H1 (cell line): Measurements from ENCODE around the gene PDZRN3. TPM values are rescaled to one million over a fixed set of nuclear protein-coding genes. Genes with fewer than 3 reads are reported as not detected.

Source experiments
- CTCF ChIA-PET: fragments of 300-600 bp; sonication (Branson Sonifier 250); formaldehyde crosslinking; loops from one replicate; lab custom pipeline; 2021; ENCODE audit not compliant: partially characterized antibody; lab: Charles Lee
- POLR2A ChIA-PET: fragments of 300-600 bp; sonication (Branson Sonifier 250); formaldehyde crosslinking; loops from one replicate; lab custom pipeline; 2021; ENCODE audit warnings: inconsistent platforms; ENCODE audit not compliant: partially characterized antibody; lab: Charles Lee
- DNase-seq, 2 experiments: peaks; one replicate each; pipeline versions ENCODE4 v3.0.0 to v3.0.0-alpha.2; 2010 to 2022; ENCODE audit warnings: low spot score in 2 of 2, low read depth in 1 of 2, mixed read lengths in 1 of 2
- FAIRE-seq: peaks from 2 replicates; lab custom pipeline; 2011; peaks lifted over from hg19 to GRCh38; lab: Jason Lieb, UNC
- H2AFZ ChIP-seq: 2 replicates; pipeline ENCODE4 v1.8.1; 2012; ENCODE audit warnings: low read length, inconsistent platforms
- H2AK5ac ChIP-seq: 2 replicates; pipeline ENCODE4 v1.6.1; 2013; ENCODE audit warnings: low read depth, low read length
- H2BK120ac ChIP-seq: replicated peaks from 2 replicates; pipeline ENCODE3; 2013; ENCODE audit warnings: low read depth, low read length, inconsistent platforms
- H2BK12ac ChIP-seq: 2 replicates; pipeline ENCODE4 v1.6.1; 2013; ENCODE audit warnings: low read depth, low read length
- H2BK15ac ChIP-seq: 2 replicates; pipeline ENCODE4 v1.6.1; 2013; ENCODE audit warnings: low read length
- H2BK20ac ChIP-seq: 2 replicates; pipeline ENCODE4 v1.6.1; 2013; ENCODE audit warnings: low read length
- H2BK5ac ChIP-seq: 2 replicates; pipeline ENCODE4 v1.6.1; 2013; ENCODE audit warnings: low read depth, low read length
- H3K14ac ChIP-seq: 2 replicates; pipeline ENCODE4 v1.6.1; 2013; ENCODE audit warnings: inconsistent platforms; ENCODE audit not compliant: insufficient read length
- H3K18ac ChIP-seq: 2 replicates; pipeline ENCODE4 v1.6.1; 2013; ENCODE audit warnings: low read length; ENCODE audit errors: extremely low read depth
- H3K23ac ChIP-seq: 2 replicates; pipeline ENCODE4 v1.6.1; 2013; ENCODE audit warnings: inconsistent platforms; ENCODE audit not compliant: insufficient read length
- H3K23me2 ChIP-seq: 2 replicates; pipeline ENCODE4 v1.6.1; 2013; ENCODE audit warnings: low read depth, low read length
- H3K27ac ChIP-seq: 2 replicates; pipeline ENCODE4 v1.6.1; 2011; ENCODE audit warnings: low read depth, low read length, inconsistent platforms
- H3K27me3 ChIP-seq, 4 experiments: replicated peaks in 1 of 4; 1 replicate in 1 of 4; 2 replicates in 3 of 4; pipeline versions ENCODE4 v1.6.1 to v1.8.1; 2011 to 2013; ENCODE audit warnings: low read length in 3 of 4, mild to moderate bottlenecking in 3 of 4, inconsistent platforms in 2 of 4, mixed read lengths in 2 of 4, moderate library complexity in 1 of 4; ENCODE audit not compliant: control insufficient read depth in 3 of 4, insufficient read depth in 3 of 4; ENCODE audit errors: extremely low read depth in 1 of 4
- H3K36me3 ChIP-seq, 4 experiments: 2 replicates each; pipeline versions ENCODE4 v1.6.1 to v1.8.1; 2011 to 2013; ENCODE audit warnings: mild to moderate bottlenecking in 4 of 4, low read length in 3 of 4, moderate library complexity in 2 of 4, control low read depth in 1 of 4, inconsistent platforms in 1 of 4; ENCODE audit not compliant: insufficient read depth in 4 of 4, control insufficient read depth in 2 of 4
- H3K4ac ChIP-seq: replicated peaks from 2 replicates; pipeline ENCODE3; 2013; ENCODE audit warnings: low read length, low read depth, mixed read lengths, inconsistent platforms; ENCODE audit not compliant: insufficient read length
- H3K4me1 ChIP-seq, 4 experiments: replicated peaks in 1 of 4; 1 replicate in 1 of 4; 2 replicates in 3 of 4; pipeline versions ENCODE4 v1.6.1 to v1.8.1; 2011 to 2013; ENCODE audit warnings: low read length in 3 of 4, inconsistent platforms in 2 of 4, mixed read lengths in 1 of 4; ENCODE audit not compliant: insufficient read depth in 4 of 4, control insufficient read depth in 3 of 4
- H3K4me2 ChIP-seq, 2 experiments: 2 replicates each; pipeline versions ENCODE4 v1.6.1 to v1.8.1; 2011 to 2013; ENCODE audit warnings: low read depth in 2 of 2, low read length in 2 of 2, control low read depth in 1 of 2, inconsistent platforms in 1 of 2, mild to moderate bottlenecking in 1 of 2; ENCODE audit not compliant: insufficient read depth in 1 of 2
- H3K4me3 ChIP-seq, 4 experiments: fragments of 200-600, 300-600 bp in 1 of 4; sonication (generic), shearing (Covaris generic), sonication (Bioruptor Twin) in 1 of 4; 2 replicates each; pipeline versions ENCODE4 v1.5.1 to v1.8.1; 2011 to 2016; ENCODE audit warnings: low read length in 4 of 4, low read depth in 3 of 4, control low read depth in 2 of 4, inconsistent platforms in 2 of 4, mild to moderate bottlenecking in 2 of 4, mixed read lengths in 1 of 4, moderate library complexity in 1 of 4; ENCODE audit not compliant: insufficient read depth in 2 of 4; ENCODE audit errors: extremely low read depth in 1 of 4
- H3K56ac ChIP-seq: replicated peaks from 2 replicates; pipeline ENCODE3; 2013; ENCODE audit warnings: low read depth, mild to moderate bottlenecking, mixed read lengths, low read length, inconsistent platforms; ENCODE audit not compliant: insufficient read length
- H3K79me1 ChIP-seq: 2 replicates; pipeline ENCODE4 v1.6.1; 2013; ENCODE audit warnings: low read depth, low read length, control low read depth
- H3K79me2 ChIP-seq, 2 experiments: 2 replicates each; pipeline versions ENCODE4 v1.6.1 to v1.8.1; 2012 to 2013; ENCODE audit warnings: low read length in 2 of 2, mild to moderate bottlenecking in 2 of 2, inconsistent platforms in 1 of 2; ENCODE audit not compliant: insufficient read depth in 2 of 2, control insufficient read depth in 1 of 2
- H3K9ac ChIP-seq, 4 experiments: replicated peaks in 1 of 4; 1 replicate in 1 of 4; 2 replicates in 3 of 4; pipeline versions ENCODE4 v1.6.1 to v1.8.1; 2011 to 2013; ENCODE audit warnings: low read depth in 3 of 4, low read length in 3 of 4, control low read depth in 2 of 4, mild to moderate bottlenecking in 2 of 4, moderate library complexity in 2 of 4, inconsistent platforms in 1 of 4; ENCODE audit errors: extremely low read depth in 1 of 4
- H3K9me3 ChIP-seq, 2 experiments: 2 replicates each; pipeline versions ENCODE4 v1.6.1 to v1.8.1; 2012 to 2013; ENCODE audit warnings: mild to moderate bottlenecking in 2 of 2, moderate library complexity in 2 of 2, control low read depth in 1 of 2, inconsistent platforms in 1 of 2, low read depth in 1 of 2, low read length in 1 of 2, mixed read lengths in 1 of 2; ENCODE audit not compliant: insufficient read depth in 2 of 2
- H4K20me1 ChIP-seq, 2 experiments: replicated peaks in 1 of 2; 2 replicates each; pipeline versions ENCODE3 to v1.8.1; 2011 to 2013; ENCODE audit warnings: inconsistent platforms in 2 of 2, low read length in 2 of 2, mild to moderate bottlenecking in 1 of 2; ENCODE audit not compliant: insufficient read depth in 2 of 2, control insufficient read depth in 1 of 2
- H4K5ac ChIP-seq: 2 replicates; pipeline ENCODE4 v1.6.1; 2013; ENCODE audit warnings: low read length, low read depth, mixed read lengths, inconsistent platforms; ENCODE audit not compliant: insufficient read length
- H4K8ac ChIP-seq: 2 replicates; pipeline ENCODE4 v1.8.0; 2013; ENCODE audit warnings: mild to moderate bottlenecking, moderate library complexity, low read length, inconsistent platforms; ENCODE audit not compliant: insufficient read depth; ENCODE audit errors: extremely low read depth
- H4K91ac ChIP-seq: replicated peaks from 2 replicates; pipeline ENCODE3; 2013; ENCODE audit warnings: low read length, mixed read lengths, inconsistent platforms; ENCODE audit not compliant: insufficient read length
- ATF2 ChIP-seq: IDR thresholded peaks from 2 replicates; pipeline ENCODE4 v1.6.1; 2012; ENCODE audit warnings: low read length, inconsistent platforms
- CBX5 ChIP-seq: fragments of 300-800, 300-1000 bp; sonication (generic); IDR thresholded peaks from 2 replicates; pipeline ENCODE4 v1.7.1; 2016; ENCODE audit warnings: antibody characterized with exemption, low read length, low read depth
- EGR1 ChIP-seq: IDR thresholded peaks from 2 replicates; pipeline ENCODE4 v1.6.1; 2011; ENCODE audit warnings: low read depth, low read length, borderline replicate concordance
- JUN ChIP-seq: IDR thresholded peaks from 2 replicates; pipeline ENCODE4 v1.6.1; 2011; ENCODE audit warnings: low read depth, mild to moderate bottlenecking, improper control_type of control experiment, low read length
- MAX ChIP-seq: IDR thresholded peaks from 2 replicates; pipeline ENCODE4 v1.6.1; 2012; ENCODE audit warnings: inconsistent platforms
- WGBS, 2 experiments: shearing (Covaris generic) in 1 of 2; methylation state at CpG; one replicate each; pipeline versions ENCODE4 v1.1.6 to v1.1.7; 2013 to 2015; ENCODE audit warnings: low lambda C conversion rate in 2 of 2, mixed read lengths in 2 of 2, inconsistent platforms in 1 of 2, low coverage in 1 of 2, missing lambda C conversion rate in 1 of 2; ENCODE audit not compliant: insufficient replicate concordance in 2 of 2, insufficient coverage in 1 of 2, insufficient read length in 1 of 2; ENCODE audit errors: extremely low coverage in 1 of 2, missing lambda C conversion rate in 1 of 2; 5-methylcytosine and 5-hydroxymethylcytosine counted together
- polyA plus RNA-seq, 7 experiments: library from polyadenylated mRNA; depleted of rRNA in 3 of 7; stranded (reverse) in 5 of 7; unstranded in 2 of 7; fragments of >200 nt in 5 of 7; fragments of 200-250 nt in 2 of 7; gene quantifications; 1 replicate in 5 of 7; 2 replicates in 1 of 7; 4 replicates in 1 of 7; pipeline versions ENCODE4 v1.2.1 to v1.2.3, GENCODE V29; 2011 to 2013; ENCODE audit warnings: missing spikeins in 2 of 7, mixed read lengths in 2 of 7
- total RNA-seq: library from RNA; stranded (reverse); fragmentation: NEBNext Ultra II Directional; extraction: Animal tissue kit (Norgen Biotek cat#: 25700); gene quantifications from 2 replicates; pipeline ENCODE4 v1.2.1, GENCODE V29; 2021

The PDZRN3 gene
- total and polyA plus RNA-seq, 2 of the 8 experiments (the other 6 are each of a cell fraction or from before 2014, with no cell fraction given): 4.2 to 20.5 TPM

GRCh38 chr3:73572368-73572767 lies 52.4 kb downstream of the PDZRN3 start:
- Histone ChIP-seq H3K18ac (no peak overlapping the region), H3K4ac (no peak overlapping the region), H3K79me2 (no peaks in the 10 kb centered on the region; a peak in 1 of 4 replicates), H3K36me3 (no peaks in the 10 kb centered on the region), H3K9me3 (no peaks in the 10 kb centered on the region), H2BK12ac (no peak overlapping the region), H3K27ac (no peak overlapping the region), H3K23ac (no peak overlapping the region), H3K9ac (no peak overlapping the region), H3K4me3 (no peak overlapping the region), H3K79me1 (no peaks in the 10 kb centered on the region), H3K4me1 (no peaks in the 10 kb centered on the region), H3K23me2 (no peaks in the 10 kb centered on the region), H3K27me3 (no peaks in the 10 kb centered on the region), H4K91ac (no peak overlapping the region), H3K56ac (no peak overlapping the region), H4K8ac (no peak overlapping the region), H2BK15ac (no peak overlapping the region), H4K5ac (no peak overlapping the region), H2BK120ac (no peak overlapping the region), H2BK5ac (no peak overlapping the region), H4K20me1 (peaks cover 0 to 2% of the 10 kb centered on the region in 2 experiments), H2AFZ (no peak overlapping the region), H3K14ac (no peak overlapping the region), H2AK5ac (no peak overlapping the region), H3K4me2 (no peak overlapping the region), H2BK20ac (no peak overlapping the region)
- FAIRE-seq (no peak), DNase-seq (no peak)
- no peak for TF ChIP-seq CBX5
- no peak for TF ChIP-seq JUN
- TF ChIP-seq MAX: no peak
- no peak for TF ChIP-seq EGR1
- no peak for TF ChIP-seq ATF2
- 86% methylated on average over 3 of the region's 3 CpGs; no CpG with 5 or more reads in 1 of the 2 experiments for WGBS, 2 experiments
- ChIA-PET CTCF (no interaction called here), POLR2A (no interaction called here)
